ENCODE results near the gene ATP23.

Gene ATP23, protein sequence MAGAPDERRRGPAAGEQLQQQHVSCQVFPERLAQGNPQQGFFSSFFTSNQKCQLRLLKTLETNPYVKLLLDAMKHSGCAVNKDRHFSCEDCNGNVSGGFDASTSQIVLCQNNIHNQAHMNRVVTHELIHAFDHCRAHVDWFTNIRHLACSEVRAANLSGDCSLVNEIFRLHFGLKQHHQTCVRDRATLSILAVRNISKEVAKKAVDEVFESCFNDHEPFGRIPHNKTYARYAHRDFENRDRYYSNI

DNA sequence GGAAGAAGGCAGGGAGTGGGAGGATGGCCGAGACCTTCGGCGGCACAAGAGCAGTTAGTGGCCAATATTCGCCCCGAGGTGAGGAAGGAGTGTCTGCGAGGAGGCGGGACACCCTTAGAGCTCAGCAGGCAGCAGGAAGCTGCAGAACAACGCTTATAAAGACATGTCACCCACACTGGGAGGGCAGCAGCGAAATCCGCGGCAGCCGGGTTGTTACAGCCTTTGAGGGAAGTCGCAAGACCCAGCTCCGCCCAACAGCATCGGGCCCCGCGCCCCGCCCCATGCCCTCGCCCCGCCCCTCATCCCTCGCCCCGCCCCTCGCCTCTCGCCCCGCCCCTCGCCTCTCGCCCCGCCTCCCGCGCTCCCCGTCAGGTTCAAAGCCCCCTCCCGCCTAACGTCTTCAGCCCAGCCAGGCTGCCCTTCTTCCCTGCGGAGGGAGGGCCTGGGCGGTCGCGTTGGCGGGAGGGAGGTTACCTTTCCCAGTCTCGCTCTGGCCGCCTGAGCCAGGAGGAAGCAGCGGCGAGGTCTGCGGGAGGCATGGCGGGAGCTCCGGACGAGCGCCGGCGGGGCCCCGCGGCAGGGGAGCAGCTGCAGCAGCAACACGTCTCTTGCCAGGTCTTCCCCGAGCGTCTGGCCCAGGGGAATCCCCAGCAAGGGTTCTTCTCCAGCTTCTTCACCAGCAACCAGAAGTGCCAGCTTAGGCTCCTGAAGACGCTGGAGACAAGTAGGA, at the start of gene ATP23:
Gene ATP23 (plus strand): TSS at position 403 of the 730 bp plus-strand sequence. CDS start 135 bp downstream, at position 538.
- peak; percentile 54 to 68 for DNase-seq (ENCODE audit: low read depth in 2 of 2)

DNA sequence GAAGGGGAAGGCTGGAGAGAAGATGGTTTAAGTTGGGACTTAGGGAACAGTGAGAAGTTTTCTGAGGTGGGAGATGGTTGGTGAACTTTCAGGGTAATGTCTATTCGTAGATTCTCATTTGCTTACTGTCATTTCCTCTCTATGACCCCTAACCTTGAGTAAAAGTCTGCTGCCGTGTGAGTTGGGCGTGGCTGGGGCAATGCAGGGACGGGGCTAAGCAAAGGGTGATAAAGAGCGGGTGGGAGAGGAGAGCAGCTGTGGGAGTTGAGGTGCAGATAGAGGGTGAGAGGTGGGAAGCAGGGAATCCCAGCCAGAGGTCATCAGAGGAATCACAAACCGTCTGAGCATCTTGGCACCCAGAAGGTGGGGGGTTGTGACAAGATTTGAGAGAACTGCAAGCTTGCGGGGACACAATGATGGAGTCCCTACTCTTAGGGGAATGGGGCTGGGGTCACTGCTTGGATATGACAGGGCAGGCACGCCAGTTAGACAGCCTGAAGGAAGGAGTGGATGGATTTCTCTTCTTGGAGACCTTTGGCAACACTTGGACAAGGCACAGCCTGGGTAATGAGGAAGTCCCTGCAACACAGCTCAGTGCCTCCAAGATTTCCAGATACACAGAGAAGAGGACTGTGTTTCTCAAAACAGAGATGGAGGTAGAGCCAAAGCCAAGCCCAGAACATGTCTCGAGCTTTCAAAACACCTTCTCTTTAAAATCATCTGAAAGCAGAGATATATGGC, 49.0 kb upstream of the ATP23 start:
- DNase-seq (ENCODE audit: low read depth in 2 of 2): no peak

DNA sequence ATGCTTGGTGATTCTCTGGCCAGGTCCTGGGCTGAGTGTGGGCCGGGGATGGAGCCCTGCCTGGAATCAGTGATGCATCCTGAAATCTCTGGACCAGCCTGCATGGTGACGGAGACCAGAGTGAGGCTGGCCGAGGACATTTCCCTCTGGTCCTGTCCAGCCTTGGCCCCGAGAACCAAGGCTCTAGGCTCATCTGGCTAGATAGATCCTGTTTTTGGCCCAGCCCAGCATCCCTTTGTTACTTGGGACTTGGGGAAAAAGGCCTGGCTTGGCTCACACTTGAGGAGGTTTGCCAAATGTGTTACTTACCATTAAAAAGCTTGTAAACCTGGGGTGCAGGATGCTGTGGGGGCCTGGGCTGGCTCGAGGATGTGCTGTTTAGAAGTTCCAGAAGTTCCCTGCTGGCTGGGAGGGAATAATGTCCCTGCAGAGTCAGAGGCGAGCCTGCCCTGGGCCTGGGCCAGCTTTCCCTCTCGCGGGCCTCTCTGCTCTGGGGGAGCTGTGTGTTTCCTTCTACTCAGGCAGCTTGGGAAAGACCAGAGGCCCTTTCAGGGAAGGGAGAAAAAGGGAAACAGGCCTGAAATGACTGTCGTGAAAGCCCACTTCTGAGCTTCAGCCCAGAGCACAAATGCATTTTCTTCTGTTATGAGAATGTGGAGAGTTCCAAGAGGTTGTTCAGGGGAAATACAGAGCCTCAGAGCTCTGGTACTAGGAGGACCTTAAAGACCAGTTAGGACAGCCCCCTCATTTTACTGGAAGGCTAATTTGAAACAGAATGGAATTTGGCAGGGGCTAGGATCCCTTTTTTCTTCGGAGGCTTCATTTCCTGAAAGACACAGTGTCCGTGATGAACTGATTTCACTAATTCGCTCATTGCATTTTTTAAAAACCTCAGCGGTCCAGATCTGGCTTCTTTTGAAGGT, 47.7 kb upstream of the ATP23 start:
- DNase-seq (ENCODE audit: low read depth in 2 of 2): peak; percentile 96

DNA sequence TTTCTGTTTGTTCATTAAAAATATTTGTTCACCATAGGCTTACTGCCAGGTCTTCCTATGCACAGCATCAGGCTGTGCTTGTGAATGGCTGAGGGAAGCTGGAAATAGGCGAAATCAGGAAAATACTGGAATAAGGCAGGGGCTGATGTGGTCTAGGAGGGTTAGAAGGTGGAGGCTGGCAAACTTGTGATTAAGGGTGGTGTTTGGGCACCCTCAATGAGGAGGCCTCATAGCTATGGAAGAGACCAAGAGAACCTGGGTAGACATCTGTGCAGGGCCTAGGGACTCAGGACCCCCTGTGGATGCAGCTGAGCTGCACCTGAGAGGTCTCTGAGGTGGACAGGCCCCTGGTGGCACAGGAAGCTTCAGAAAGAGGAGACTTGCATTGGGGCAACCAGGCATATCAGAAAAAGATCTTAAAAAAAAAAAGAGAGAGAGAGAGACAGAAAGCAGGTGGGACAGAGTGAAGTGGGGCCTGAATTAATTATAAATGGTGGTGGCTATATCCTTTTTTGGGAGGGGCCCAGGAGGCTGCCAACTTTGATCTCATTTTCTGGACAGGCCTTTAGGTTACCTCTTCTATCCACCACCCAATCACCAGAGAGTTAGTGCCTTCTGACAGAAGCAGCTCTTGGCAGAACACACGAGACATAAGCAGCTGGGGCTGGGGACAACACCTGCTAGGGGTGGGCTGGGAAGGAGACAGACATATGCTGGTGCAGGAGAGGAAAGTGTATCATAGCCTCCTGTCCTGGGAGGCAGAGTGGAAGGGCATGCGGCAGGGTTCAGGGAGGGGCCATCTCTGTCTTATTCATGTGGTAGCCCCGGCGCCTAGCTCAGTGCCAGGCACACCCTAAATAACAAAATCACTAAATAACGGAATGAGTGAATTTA, 46.7 kb upstream of the ATP23 start:
- DNase-seq (ENCODE audit: low read depth in 2 of 2): no peak

DNA sequence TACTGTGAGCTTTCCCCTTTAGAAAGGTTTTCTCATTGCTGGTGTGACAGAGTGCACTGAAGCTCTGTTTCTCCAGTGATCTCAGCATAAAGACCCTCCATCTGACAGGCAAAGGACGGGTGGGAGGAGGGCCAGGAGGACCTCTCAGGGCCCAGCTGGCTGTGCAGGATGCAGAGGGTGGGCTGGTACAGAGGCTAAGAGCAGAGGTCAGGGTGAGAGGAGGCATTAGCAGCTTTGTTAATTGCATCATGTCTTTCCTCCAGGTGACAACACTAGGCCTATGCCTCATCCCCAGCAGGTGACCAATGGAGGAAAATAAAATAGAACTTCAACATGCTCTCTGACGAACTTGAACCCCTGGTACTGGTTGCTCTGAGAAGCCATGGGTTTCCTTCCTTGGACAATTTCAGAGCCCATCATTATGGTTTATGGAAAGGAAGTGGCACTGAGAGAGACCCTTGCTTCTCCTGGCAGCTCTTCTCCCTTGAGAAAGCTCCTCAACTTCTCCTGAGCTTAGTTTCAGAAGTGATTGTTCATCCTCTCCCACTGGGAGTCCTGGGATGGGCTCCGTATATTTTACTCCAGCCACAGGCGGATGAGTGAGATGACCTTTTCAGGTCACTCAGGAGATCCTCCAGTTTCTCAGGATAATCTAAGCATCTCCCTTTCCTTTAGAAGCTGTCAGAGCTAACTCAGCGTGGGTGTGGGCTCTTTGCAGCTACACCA, 45.8 kb upstream of the ATP23 start:
- DNase-seq (ENCODE audit: low read depth in 2 of 2): no peak

DNA sequence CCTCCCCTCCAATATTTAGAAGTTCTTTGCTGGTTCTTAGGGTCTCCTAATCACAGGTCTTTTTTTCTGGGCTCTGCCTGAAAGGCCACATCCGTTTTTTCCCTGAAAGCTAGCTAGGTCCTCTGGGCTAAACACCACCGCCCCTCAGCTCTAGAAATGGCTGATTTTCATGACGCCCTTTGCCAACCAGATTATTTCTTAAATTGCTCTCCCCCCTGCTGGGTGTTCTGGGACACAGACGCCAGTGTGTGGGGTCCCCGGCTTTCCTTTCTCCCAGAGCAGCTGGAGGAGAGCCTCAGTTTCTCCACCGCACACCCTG, 45.3 kb upstream of the ATP23 start:
- DNase-seq (ENCODE audit: low read depth in 2 of 2): no peak

DNA sequence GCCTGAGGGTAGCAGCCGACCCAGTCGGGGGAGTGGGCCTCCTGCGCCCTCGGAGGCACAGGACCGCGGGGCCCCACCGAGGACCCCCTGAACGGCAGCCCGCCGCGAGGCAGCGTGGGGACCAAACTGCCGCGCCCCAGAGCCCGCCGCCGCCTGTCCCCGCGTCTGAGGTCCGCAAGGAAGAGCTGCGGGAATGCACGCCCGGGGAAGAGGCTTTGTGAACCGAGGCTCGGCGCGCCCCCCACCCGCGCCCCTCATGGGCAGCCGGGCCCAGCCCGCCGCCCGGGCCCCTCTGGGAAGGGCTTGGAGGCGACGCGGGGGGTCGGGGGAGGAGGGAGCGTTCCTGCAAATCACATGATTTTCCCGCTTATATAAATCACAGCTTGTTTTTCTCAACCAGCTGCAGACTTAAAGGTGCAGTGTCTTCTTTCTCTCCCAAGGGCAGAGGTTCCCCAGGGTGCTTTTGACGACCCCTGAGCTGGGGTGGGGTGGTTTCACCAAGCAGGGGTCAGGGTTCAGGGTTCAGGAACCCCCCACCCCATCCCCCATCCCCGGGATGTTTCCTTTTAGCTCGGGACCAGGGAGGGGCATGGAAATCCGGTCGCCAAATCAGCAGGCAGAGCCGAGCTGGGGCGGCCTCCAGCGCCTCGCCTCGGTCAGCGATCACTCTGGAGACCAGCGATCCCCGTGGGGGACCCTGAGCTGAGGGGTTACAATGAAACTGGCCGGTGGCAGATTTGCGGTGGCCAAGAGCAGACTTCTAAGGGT, 44.7 kb upstream of the ATP23 start:
- peak; percentile 55 to 58 for DNase-seq (ENCODE audit: low read depth in 2 of 2)

DNA sequence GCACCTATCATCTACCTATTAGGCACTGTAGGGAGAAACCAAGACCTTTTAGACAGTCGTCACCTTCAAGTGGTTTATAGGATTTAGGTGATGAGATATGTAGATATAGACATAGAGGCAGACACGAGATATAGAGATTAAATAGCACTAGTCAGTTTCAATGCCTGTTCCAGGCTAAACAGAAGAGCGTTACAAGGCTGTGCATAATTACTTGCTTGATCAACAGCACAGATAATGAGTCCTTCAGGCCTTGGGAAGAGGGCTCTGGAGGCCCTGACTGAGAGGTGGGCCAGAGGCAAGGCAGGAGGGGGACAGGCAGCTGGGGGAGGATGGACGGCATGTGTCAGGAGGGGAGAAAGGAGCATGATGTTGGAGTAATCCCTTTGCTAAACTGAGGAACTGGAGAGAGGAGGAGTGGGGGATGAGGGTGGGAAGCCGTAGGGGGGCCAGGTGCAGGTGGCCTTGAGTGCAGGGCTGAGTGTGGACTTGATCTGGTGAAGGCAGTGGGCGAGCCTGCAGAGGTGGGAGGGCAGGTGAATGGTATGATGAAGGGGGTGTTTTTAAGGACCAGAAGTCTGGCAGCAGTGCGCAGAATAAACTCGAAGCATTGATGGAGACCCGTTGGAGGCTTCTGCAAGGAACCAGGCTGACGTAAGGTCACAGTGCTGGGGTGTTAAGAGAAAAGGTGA, 43.9 kb upstream of the ATP23 start:
- no peak for DNase-seq (ENCODE audit: low read depth in 2 of 2)

DNA sequence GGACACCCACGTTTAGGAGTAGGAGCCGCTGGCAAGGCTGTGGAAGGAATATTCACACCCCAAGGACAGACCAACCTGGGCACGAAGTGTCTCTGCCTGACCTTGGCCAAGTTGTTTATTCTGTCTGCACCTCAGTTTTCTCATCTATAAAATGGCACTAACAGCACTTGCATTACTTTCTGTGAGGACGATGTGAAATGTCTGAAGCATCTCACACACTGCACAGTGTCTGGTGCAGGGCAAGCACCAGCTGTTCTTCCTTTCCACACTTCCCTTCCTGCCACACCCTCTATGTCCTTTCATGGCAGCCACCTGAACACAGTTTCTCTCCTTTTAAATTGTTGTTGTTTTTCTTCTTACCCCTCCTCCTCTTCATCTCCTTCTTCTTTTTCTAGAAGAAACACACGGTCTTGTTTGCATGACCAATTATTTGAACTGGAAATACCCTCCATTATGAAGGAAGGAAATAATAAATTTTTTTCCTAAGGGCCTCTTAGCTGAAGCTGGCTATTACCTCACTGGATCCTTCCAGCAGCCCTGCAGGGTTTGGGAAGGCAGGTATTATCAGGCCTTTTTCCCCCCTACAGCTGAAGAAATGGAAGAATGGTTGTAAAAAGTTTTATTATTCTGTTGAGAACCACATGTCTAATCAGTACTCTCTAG, 42.9 kb upstream of the ATP23 start:
- no peak for DNase-seq (ENCODE audit: low read depth in 2 of 2)

DNA sequence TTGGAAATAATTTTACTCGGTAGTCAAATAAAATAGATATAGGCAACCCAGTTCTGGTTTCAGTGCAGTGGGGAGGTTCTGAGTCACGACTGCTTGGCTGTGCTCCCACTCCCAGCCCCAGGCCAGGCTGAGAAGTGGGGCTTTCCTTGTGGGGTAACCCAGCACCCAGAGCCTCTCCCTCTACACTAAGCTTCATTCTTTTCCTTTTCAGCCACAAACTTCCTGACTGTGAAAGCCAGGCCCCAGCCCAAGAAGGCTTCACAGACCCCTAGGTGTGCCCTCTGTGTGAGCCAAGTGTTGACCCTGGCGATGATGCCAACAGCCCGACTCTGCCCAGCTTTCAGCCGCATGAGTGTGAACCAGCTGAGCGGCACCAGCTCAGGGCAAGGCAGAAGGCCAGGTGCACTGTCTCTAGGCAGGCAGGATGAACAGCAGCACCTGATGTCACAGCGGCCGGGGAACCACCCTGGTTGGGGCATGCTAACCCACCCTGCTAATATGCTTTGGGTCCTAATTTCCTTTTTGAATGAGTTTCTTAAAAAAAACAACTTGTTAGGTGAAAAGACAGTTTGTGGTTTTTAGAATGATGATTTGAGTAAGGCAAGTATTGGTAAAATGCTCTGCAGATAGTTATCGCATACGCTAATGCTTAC, 42.2 kb upstream of the ATP23 start:
- DNase-seq (ENCODE audit: low read depth in 2 of 2): no peak

DNA sequence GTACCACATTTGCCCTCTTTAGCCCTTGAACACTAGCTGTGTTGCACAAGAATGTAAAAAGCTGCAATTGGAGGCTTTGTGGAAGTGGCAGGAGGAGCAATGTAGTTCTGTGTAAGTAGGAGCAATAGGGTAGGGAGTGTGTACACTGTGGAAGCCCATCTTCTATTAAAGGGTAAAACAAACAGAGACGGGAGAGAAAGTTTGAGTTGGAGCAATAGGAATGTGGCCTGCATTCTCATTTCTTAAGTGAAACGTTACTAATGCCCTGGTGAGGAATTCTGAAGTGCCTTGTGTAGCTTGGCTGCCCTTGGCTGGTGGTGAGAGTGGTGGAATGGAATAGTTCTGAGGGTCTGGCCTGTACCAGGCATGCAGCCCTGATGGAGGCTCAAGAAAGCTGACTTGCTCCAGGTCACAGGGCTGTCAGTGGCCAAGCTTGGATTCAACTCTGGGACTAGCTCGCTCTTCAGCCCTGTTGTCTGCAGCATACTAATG, 38.8 kb upstream of the ATP23 start:
- no peak for DNase-seq (ENCODE audit: low read depth in 2 of 2)

DNA sequence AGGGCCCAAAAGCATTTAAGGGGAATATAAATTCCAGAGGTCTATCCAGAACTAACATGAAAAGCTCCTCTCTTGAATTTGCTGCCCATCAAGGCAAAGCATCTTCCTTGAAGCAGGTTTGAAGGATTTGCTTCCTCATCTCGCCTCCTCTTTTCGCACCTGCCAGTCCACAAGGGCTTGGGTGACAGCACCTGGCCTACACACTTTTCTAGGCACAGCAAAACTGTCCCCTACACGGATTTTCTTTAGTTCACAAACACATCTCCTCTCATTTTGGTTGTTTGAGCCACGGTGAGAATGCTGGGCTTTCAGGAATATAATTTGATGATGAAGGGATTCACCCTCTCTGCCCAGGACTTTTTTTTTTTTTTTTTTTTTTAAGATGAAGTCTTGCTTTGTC, 36.9 kb upstream of the ATP23 start:
- no peak for DNase-seq (ENCODE audit: low read depth in 2 of 2)

DNA sequence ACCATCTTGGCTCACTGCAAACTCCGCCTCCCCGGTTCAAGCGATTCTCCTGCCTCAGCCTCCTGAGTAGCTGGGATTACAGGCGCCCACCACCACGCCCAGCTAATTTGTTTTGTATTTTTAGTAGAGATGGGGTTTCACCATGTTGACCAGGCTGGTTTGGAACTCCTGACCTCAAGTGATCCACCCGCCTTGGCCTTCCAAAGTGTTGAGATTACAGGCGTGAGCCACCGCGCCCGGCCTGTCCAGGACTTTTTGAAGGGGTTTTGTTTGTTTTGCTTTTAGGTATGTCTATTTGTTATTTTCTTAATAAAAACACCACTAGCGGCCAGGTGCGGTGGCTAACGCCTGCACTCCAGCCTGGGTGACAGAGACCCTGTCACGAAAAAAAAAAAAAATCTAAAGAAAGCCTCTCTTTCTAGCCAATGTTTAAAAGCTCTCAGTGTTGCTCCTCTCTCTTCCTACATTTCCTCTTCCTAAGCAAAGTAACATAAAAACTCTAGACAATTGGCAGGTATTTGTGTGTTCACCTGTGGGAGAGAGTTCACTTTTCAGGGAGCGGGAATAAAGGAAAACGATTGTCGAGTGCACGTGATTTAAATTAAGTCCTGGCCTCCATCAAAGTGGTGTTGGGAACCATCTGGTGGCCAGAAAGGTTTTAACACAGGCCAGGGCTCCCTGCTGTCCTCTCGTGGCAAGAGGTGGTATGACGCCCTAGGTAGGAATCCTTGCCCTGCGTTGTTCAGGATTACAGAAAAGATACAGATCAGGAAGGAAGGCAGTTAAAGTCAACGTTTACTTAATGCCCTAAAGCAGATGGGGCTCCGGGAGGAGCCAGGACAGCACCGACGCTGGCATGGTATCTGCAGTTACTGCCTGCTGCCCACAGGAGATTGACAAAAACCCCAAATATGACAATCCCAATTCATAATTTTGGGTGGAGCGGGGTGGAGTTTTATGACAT, 36.2 kb upstream of the ATP23 start:
- peak; percentile 79 to 81 for DNase-seq (ENCODE audit: low read depth in 2 of 2)

DNA sequence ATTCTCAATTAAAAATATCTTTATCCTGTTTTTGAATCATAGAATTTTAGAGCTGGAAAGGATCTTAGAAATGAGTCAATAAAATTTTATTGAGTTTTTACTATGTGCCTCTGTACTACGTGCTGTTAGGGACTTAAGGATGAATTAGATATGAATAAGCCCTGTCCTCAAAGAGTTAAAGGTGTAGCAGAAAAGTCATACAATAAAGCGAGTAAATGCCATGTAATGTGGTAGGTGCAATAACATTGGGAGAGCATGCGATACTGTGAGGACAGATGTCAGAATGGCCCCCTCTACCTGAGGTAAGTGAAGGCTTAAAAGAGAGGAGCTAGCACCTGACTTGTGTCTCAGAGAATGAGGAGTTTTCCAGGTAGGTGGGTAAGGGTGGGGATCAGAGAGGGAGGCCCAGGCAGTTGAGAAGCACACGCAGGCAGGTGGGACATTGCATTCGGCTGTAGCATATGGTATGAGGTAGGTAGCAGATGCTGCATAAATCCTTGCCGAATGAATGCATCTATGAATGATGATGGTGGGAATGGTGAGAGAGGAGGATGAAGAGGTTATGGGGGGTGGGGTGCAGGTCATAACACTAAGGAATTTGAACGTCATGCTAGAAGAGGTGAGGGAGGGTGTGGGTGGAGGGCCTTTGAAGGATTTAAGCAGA, 35.4 kb upstream of the ATP23 start:
- DNase-seq (ENCODE audit: low read depth in 2 of 2): no peak

DNA sequence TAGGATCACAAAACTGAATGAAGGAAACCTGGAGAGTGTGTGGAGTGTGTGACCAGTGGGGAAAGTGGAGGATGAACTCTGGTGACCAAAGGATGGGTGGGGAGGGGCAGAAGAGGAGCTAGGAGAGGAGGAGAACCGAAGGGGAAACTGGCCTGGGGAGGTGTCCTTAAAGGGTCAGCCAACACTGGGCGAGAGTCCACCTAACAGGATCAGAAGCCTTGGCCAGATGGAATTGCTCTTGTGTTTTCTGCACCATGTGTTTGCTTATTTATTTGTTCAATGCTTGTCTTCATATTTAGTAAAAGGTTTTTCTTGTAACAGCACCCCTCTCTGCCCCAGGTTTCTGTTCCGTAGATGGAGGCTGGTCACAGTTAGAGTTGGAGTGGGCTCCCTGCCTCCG, 34.5 kb upstream of the ATP23 start:
- no peak for DNase-seq (ENCODE audit: low read depth in 2 of 2)

DNA sequence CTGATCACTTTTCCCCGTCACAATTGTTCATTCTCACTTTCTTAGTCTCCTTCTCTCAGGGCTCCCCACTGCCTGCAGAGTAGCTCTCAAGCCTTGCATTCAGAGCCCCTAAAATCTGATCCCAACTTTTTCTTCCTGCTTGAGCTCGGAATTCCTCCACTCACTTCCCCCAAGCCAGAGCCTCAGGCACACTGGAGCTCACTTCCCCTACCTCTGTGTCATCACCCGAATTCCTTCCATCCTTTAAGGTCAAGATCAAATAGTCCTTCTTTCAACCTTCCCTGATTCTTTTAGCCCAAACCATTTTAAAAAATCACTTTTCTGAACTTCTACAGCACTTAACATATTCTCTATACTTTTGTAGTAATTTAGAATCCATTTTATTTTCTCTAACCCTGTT, 34.1 kb upstream of the ATP23 start:
- DNase-seq (ENCODE audit: low read depth in 2 of 2): no peak
